WTC11 (cell line): ENCODE measurements around the gene SCARB2.

Experiments used
- ATF2 ChIP-seq: sonication (generic); formaldehyde crosslinking; IDR thresholded peaks from 2 replicates; pipeline ENCODE4 v1.8.1; 2022; ENCODE audit warnings: low read depth, missing genetic modification reagents, borderline replicate concordance
- CREB1 ChIP-seq: sonication (generic); formaldehyde crosslinking; IDR thresholded peaks from 2 replicates; pipeline ENCODE4 v1.8.0; 2023; ENCODE audit warnings: mild to moderate bottlenecking, missing genetic modification reagents
- E2F4 ChIP-seq: sonication (generic); formaldehyde crosslinking; IDR thresholded peaks from 2 replicates; pipeline ENCODE4 v1.8.1; 2022; ENCODE audit warnings: low read depth, mild to moderate bottlenecking, moderate library complexity, missing genetic modification reagents, borderline replicate concordance
- ESRRA ChIP-seq: sonication (generic); formaldehyde crosslinking; IDR thresholded peaks from 2 replicates; pipeline ENCODE4 v1.8.1; 2022; ENCODE audit warnings: mild to moderate bottlenecking, missing genetic modification reagents, borderline replicate concordance
- IRF1 ChIP-seq: sonication (generic); formaldehyde crosslinking; IDR thresholded peaks from 2 replicates; pipeline ENCODE4 v1.8.0; 2023; ENCODE audit warnings: missing genetic modification reagents
- KAT7 ChIP-seq: sonication (generic); formaldehyde crosslinking; IDR thresholded peaks from 2 replicates; pipeline ENCODE4 v1.8.1; 2023; ENCODE audit warnings: missing genetic modification reagents, mild to moderate bottlenecking, borderline replicate concordance
- MAX ChIP-seq: sonication (generic); formaldehyde crosslinking; IDR thresholded peaks from 2 replicates; pipeline ENCODE4 v1.8.0; 2022; ENCODE audit warnings: mild to moderate bottlenecking, missing genetic modification reagents
- NFYB ChIP-seq: sonication (generic); formaldehyde crosslinking; conservative IDR thresholded peaks from 2 replicates; pipeline ENCODE4 v1.8.0; 2022; ENCODE audit warnings: low read depth, missing genetic modification reagents
- SMAD3 ChIP-seq: sonication (generic); formaldehyde crosslinking; IDR thresholded peaks from 2 replicates; pipeline ENCODE4 v1.8.0; 2022; ENCODE audit warnings: missing genetic modification reagents, mild to moderate bottlenecking, borderline replicate concordance
- TF ChIP-seq, protein P1 (sequence below): fragments of 200-600 bp; IDR thresholded peaks from 2 replicates; pipeline ENCODE4 v1.8.0; 2022; ENCODE audit warnings: antibody characterized with exemption
- TF ChIP-seq, protein P2 (sequence below): sonication (generic); formaldehyde crosslinking; IDR thresholded peaks from 2 replicates; pipeline ENCODE4 v1.8.0; 2022; ENCODE audit warnings: missing genetic modification reagents

DNA sequence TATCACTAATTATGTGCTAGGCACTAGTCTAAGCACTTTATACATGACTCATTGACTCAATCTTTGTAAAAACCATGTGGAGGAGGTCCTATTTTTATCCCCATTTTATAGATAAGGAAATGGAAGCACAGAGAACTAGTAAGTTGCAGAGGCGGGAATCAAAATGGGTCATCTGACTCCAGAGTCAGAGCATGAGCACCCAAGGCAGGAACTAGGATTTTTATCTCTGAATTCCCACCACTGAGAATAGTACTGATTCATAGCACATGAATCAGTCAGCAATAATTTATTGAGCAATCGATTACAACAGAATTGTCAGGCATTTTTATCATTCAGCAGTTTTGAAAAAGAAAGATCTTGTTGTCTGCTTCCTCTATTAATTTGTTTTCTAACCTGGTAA is 19.3 kb downstream of the SCARB2 start:
- TF ChIP-seq ATF2 (CRISPR knock-in tag) (no peak), IRF1 (CRISPR knock-in tag) (no peak), MAX (no peak), KAT7 (no peak), SMAD3 (CRISPR knock-in tag) (no peak), CREB1 (CRISPR knock-in tag) (no peak), E2F4 (CRISPR knock-in tag) (no peak), NFYB (CRISPR knock-in tag) (no peak), ESRRA (CRISPR knock-in tag) (no peak)
- TF ChIP-seq, protein P1, sequence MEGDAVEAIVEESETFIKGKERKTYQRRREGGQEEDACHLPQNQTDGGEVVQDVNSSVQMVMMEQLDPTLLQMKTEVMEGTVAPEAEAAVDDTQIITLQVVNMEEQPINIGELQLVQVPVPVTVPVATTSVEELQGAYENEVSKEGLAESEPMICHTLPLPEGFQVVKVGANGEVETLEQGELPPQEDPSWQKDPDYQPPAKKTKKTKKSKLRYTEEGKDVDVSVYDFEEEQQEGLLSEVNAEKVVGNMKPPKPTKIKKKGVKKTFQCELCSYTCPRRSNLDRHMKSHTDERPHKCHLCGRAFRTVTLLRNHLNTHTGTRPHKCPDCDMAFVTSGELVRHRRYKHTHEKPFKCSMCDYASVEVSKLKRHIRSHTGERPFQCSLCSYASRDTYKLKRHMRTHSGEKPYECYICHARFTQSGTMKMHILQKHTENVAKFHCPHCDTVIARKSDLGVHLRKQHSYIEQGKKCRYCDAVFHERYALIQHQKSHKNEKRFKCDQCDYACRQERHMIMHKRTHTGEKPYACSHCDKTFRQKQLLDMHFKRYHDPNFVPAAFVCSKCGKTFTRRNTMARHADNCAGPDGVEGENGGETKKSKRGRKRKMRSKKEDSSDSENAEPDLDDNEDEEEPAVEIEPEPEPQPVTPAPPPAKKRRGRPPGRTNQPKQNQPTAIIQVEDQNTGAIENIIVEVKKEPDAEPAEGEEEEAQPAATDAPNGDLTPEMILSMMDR: no peak
- TF ChIP-seq, protein P2, sequence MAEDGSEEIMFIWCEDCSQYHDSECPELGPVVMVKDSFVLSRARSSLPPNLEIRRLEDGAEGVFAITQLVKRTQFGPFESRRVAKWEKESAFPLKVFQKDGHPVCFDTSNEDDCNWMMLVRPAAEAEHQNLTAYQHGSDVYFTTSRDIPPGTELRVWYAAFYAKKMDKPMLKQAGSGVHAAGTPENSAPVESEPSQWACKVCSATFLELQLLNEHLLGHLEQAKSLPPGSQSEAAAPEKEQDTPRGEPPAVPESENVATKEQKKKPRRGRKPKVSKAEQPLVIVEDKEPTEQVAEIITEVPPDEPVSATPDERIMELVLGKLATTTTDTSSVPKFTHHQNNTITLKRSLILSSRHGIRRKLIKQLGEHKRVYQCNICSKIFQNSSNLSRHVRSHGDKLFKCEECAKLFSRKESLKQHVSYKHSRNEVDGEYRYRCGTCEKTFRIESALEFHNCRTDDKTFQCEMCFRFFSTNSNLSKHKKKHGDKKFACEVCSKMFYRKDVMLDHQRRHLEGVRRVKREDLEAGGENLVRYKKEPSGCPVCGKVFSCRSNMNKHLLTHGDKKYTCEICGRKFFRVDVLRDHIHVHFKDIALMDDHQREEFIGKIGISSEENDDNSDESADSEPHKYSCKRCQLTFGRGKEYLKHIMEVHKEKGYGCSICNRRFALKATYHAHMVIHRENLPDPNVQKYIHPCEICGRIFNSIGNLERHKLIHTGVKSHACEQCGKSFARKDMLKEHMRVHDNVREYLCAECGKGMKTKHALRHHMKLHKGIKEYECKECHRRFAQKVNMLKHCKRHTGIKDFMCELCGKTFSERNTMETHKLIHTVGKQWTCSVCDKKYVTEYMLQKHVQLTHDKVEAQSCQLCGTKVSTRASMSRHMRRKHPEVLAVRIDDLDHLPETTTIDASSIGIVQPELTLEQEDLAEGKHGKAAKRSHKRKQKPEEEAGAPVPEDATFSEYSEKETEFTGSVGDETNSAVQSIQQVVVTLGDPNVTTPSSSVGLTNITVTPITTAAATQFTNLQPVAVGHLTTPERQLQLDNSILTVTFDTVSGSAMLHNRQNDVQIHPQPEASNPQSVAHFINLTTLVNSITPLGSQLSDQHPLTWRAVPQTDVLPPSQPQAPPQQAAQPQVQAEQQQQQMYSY (CRISPR knock-in tag): no peak
